IPS-15b (cell line): ENCODE measurements around the gene NR1H3.

Source experiments
- H3K27me3 ChIP-seq: one replicate; pipeline ENCODE4 v1.6.1; 2013; ENCODE audit warnings: low read length; ENCODE audit not compliant: control insufficient read depth, insufficient read depth
- H3K36me3 ChIP-seq: one replicate; pipeline ENCODE4 v1.6.1; 2013; ENCODE audit warnings: low read length; ENCODE audit not compliant: control insufficient read depth, insufficient read depth
- H3K4me1 ChIP-seq: one replicate; pipeline ENCODE4 v1.6.1; 2013; ENCODE audit warnings: mild to moderate bottlenecking, low read length; ENCODE audit not compliant: control insufficient read depth, insufficient read depth
- H3K4me3 ChIP-seq: one replicate; pipeline ENCODE4 v1.5.1; 2013; ENCODE audit warnings: low read depth, low read length
- H3K9ac ChIP-seq: one replicate; pipeline ENCODE4 v1.6.1; 2013; ENCODE audit warnings: low read depth, mild to moderate bottlenecking, low read length
- H3K9me3 ChIP-seq: one replicate; pipeline ENCODE4 v1.6.1; 2013; ENCODE audit warnings: mild to moderate bottlenecking, low read length; ENCODE audit not compliant: control insufficient read depth, insufficient read depth

NR1H3 gene

DNA sequence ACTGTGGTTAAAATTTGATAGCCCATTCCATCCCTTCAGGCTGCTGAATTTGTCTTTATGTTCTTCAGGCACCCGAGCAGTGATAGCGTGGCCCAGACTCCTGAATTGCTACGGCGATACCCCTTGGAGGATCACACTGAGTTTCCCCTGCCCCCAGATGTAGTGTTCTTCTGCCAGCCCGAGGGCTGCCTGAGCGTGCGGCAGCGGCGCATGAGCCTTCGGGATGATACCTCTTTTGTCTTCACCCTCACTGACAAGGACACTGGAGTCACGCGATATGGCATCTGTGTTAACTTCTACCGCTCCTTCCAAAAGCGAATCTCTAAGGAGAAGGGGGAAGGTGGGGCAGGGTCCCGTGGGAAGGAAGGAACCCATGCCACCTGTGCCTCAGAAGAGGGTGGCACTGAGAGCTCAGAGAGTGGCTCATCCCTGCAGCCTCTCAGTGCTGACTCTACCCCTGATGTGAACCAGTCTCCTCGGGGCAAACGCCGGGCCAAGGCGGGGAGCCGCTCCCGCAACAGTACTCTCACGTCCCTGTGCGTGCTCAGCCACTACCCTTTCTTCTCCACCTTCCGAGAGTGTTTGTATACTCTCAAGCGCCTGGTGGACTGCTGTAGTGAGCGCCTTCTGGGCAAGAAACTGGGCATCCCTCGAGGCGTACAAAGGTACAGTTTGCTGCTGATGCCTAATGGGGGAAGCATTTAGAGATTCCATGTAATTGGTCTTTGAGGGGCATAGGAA, 16.9 kb downstream of the NR1H3 start:
- H3K36me3 ChIP-seq: peaks cover 24% of the 10 kb centered on the region
- H3K27me3 ChIP-seq: no peaks in the 10 kb centered on the region
- H3K4me3 ChIP-seq: no peak overlapping the region
- H3K9ac ChIP-seq: no peak overlapping the region
- peaks cover 10% of the 10 kb centered on the region for H3K4me1 ChIP-seq
- H3K9me3 ChIP-seq: no peaks in the 10 kb centered on the region

DNA sequence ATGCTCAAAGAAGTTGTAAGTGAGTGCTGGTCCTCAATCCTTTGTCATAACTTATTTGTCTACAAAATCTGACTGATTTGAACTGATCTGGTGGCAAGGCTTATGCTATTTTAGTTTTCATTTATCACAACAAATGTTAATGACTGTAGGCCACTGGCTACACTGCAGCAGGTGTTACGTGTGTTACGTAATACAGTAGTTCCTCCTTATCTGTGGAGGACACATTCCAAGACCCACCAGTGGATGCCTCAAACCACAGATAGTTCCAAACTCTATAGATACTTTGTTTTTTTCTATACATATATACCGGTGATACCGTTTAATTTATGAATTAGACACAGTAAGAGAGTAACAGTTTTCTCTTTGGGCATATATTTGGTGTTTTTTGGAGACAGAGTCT, 19.1 kb downstream of the NR1H3 start:
- Histone ChIP-seq H3K27me3 (no peaks in the 10 kb centered on the region), H3K9ac (no peak overlapping the region), H3K4me3 (no peak overlapping the region), H3K9me3 (no peaks in the 10 kb centered on the region), H3K36me3 (peaks cover 30% of the 10 kb centered on the region), H3K4me1 (peaks cover 3% of the 10 kb centered on the region)

DNA sequence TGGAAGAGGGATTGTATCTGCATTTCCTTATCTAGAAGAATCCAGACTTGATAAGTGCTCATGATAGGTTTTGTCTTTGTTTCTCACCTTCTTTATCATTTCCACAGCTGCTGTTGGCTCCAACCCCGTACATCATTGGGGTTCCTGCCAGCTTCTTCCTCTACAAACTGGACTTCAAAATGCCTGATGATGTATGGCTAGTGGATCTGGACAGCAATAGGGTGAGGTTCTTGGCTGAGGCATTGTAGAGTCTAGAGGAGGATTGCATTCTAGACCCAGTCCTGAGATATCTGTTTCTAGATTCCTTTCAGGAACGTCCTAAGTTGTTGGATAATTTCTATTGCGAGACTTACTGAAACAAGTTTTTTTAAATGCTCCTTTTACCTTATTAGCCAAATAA, 20.3 kb downstream of the NR1H3 start:
- Histone ChIP-seq H3K9me3 (no peaks in the 10 kb centered on the region), H3K4me1 (no peaks in the 10 kb centered on the region), H3K9ac (no peak overlapping the region), H3K36me3 (peaks cover 36% of the 10 kb centered on the region), H3K27me3 (no peaks in the 10 kb centered on the region), H3K4me3 (no peak overlapping the region)

DNA sequence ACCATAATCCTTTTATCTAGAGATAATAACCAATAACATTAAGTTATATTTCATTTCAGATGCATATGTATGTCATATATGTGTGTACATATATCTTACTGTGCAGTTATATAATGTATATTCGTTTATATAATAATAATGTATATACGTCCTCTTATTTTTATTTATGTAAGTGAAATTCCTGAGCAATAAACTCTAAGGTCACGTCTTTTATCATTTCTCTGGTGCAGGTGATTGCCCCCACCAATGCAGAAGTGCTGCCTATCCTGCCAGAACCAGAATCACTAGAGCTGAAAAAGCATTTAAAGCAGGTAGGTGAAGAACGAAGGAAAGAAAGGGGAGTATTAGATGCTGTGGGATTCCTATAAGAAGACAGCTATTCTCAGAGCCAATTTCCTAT, 21.0 kb downstream of the NR1H3 start:
- Histone ChIP-seq H3K9ac (no peak overlapping the region), H3K36me3 (peaks cover 36% of the 10 kb centered on the region), H3K4me1 (no peaks in the 10 kb centered on the region), H3K4me3 (no peak overlapping the region), H3K9me3 (no peaks in the 10 kb centered on the region), H3K27me3 (no peaks in the 10 kb centered on the region)

DNA sequence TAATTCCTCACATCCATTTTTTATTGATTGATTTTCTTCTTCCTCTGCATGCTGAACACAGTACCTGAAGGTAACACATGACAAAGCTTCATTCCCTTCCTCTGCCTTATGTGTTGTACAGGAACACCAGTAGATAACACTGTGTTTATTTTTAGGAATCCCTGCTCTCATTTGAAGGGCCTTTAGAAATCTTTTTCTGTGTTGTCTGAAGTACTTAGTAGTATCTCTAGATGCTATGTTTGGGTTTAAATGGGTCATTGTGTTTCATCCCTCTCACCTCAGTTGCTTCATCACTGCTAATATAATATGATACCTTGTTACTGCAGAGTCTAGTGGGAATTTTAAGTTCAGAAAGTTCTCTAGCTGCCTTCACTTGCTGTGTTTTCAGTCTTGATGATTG, 22.3 kb downstream of the NR1H3 start:
- Histone ChIP-seq H3K36me3 (peaks cover 37% of the 10 kb centered on the region), H3K9ac (no peak overlapping the region), H3K4me1 (no peaks in the 10 kb centered on the region), H3K27me3 (no peaks in the 10 kb centered on the region), H3K9me3 (no peaks in the 10 kb centered on the region), H3K4me3 (no peak overlapping the region)

DNA sequence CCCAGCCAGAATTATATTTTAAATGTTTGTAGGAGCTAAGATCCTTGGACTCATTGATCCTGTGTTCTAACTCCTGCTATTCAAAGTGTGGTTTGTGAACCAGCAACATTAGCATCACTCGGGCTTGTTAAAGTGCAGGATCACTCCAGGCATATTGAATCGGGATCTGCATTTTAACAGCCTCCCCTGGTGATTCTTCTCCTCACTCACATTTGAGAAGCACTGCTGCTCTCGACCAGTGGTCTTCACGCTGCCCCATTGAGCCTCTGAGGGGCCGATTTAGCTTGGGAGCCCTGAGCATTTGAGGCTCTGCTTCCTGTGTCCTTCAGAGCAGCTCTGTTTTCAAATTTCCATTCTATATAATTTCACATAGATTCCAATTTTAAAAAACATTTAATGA, 23.1 kb downstream of the NR1H3 start:
- Histone ChIP-seq H3K4me1 (no peaks in the 10 kb centered on the region), H3K9me3 (no peaks in the 10 kb centered on the region), H3K4me3 (no peak overlapping the region), H3K27me3 (no peaks in the 10 kb centered on the region), H3K9ac (no peak overlapping the region), H3K36me3 (peaks cover 38% of the 10 kb centered on the region)

DNA sequence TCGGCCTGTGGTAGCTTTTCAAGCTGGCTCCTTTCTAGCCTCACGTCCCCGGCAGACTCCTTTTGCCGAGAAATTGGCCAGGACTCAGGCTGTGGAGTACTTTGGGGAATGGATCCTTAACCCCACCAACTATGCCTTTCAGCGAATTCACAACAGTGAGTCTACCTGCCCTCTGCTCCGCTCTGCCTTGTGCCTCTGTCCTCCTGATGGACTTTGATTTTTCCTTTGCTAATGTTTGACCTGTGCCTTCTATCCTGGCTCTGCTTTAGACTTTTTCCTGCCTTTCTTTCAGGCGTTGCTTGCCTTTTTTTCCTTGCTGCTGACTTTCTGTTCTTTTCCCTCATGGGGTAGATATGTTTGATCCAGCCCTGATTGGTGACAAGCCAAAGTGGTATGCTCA, 24.7 kb downstream of the NR1H3 start:
- Histone ChIP-seq H3K4me1 (no peaks in the 10 kb centered on the region), H3K4me3 (no peak overlapping the region), H3K27me3 (no peaks in the 10 kb centered on the region), H3K9ac (no peak overlapping the region), H3K9me3 (no peaks in the 10 kb centered on the region), H3K36me3 (peaks cover 36% of the 10 kb centered on the region)

DNA sequence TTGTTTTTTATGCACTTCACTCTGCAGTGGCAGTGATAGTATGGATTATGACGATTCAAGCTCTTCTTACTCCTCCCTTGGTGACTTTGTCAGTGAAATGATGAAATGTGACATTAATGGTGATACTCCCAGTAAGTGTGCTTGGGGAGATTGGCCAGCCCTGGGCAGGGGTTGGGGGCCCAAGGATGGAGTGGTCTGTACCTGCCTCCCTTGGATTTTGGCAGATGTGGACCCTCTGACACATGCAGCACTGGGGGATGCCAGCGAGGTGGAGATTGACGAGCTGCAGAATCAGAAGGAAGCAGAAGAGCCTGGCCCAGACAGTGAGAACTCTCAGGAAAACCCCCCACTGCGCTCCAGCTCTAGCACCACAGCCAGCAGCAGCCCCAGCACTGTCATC, 26.4 kb downstream of the NR1H3 start:
- H3K4me1 ChIP-seq: no peaks in the 10 kb centered on the region
- H3K4me3 ChIP-seq: no peak overlapping the region
- no peaks in the 10 kb centered on the region for H3K27me3 ChIP-seq
- H3K9me3 ChIP-seq: no peaks in the 10 kb centered on the region
- H3K9ac ChIP-seq: no peak overlapping the region
- H3K36me3 ChIP-seq: peaks cover 42% of the 10 kb centered on the region

DNA sequence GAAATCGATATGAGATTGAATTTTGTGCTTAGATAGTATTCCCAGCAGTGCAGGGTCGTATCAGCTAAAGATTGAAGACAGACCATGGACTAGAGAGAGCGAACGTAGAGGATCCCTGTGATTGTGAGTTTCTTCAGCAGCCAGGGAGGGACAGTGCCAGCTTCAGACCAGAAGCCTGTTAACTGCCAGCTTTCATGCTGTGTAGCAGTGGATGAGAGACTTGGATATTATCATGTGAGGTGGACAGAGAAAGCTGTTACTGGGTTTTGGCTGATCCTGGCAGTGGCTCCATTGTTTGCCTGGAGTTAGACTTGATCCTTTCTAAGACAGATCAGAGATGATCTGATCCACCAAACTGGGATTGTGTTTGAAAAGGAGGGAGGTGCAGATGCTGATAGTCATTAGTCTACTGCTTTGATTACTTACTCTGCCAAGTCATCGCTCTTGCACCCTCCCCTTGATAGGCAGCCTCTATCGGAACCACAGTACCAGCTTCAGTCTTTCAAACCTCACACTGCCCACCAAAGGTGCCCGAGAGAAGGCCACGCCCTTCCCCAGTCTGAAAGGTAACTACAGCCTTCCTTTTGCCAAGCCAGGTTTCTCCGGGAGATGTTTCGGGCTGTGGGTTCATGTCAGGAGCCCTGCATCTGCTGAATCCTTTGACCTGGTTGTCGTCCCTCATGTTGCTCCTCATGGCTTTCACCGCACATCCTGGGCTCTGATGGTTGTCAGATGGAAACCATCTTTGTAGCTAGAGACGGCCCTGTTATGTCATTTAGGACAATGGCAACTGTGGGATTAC, 28.4 kb downstream of the NR1H3 start:
- H3K27me3 ChIP-seq: no peaks in the 10 kb centered on the region
- no peaks in the 10 kb centered on the region for H3K4me1 ChIP-seq
- no peak overlapping the region for H3K9ac ChIP-seq
- no peak overlapping the region for H3K4me3 ChIP-seq
- no peaks in the 10 kb centered on the region for H3K9me3 ChIP-seq
- H3K36me3 ChIP-seq: peaks cover 41% of the 10 kb centered on the region

DNA sequence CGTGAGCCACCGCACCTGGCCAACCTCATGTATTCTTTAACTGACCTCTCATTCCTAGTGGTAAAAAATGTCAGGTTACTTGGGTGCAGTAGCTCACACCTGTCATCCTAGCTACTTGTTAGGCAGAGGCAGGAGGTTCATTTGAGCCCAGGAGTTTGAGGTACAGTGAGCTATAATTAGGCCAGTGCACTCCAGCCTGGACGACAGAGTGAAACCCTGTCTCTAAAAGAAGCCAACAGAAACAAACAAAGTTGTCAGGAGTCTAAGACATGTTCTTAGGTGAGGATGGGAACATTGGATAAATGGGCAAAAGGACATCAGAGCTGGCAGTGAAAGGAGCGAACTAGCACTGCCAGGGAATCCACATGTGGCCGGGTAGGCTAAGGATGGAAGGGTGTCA, 30.3 kb downstream of the NR1H3 start:
- Histone ChIP-seq H3K36me3 (peaks cover 29% of the 10 kb centered on the region), H3K4me3 (no peak overlapping the region), H3K27me3 (no peaks in the 10 kb centered on the region), H3K9me3 (no peaks in the 10 kb centered on the region), H3K4me1 (no peaks in the 10 kb centered on the region), H3K9ac (no peak overlapping the region)

DNA sequence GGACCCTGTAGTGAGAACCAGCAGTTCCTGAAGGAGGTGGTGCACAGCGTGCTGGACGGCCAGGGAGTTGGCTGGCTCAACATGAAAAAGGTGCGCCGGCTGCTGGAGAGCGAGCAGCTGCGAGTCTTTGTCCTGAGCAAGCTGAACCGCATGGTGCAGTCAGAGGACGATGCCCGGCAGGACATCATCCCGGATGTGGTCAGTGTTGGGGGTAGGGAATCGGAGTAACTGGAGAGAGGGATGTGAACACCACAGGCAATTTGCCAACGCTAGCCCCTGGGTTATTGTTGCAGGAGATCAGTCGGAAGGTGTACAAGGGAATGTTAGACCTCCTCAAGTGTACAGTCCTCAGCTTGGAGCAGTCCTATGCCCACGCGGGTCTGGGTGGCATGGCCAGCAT, 32.1 kb downstream of the NR1H3 start:
- no peaks in the 10 kb centered on the region for H3K27me3 ChIP-seq
- H3K9ac ChIP-seq: no peak overlapping the region
- no peak overlapping the region for H3K4me3 ChIP-seq
- H3K36me3 ChIP-seq: peaks cover 32% of the 10 kb centered on the region
- no peaks in the 10 kb centered on the region for H3K4me1 ChIP-seq
- no peaks in the 10 kb centered on the region for H3K9me3 ChIP-seq

DNA sequence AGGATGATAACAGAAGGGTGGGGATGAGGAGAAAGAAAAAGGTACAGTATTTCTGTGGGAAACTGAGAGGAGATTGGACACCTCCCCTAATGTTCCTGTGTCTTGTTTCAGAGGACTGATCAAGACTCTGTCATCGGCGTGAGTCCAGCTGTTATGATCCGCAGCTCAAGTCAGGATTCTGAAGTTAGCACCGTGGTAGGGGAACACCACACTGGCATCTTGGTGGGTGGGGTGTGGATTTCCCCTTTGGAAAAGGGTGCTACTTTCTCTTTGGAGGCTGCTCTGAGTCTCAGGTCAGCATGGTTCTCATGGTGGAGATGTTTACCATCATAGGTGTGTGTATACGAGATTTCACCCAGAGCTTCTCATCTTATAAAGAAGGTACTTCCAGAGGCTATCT, 37.6 kb downstream of the NR1H3 start:
- H3K4me1 ChIP-seq: no peaks in the 10 kb centered on the region
- H3K36me3 ChIP-seq: peaks cover 14% of the 10 kb centered on the region
- no peaks in the 10 kb centered on the region for H3K27me3 ChIP-seq
- H3K9ac ChIP-seq: no peak overlapping the region
- H3K9me3 ChIP-seq: no peaks in the 10 kb centered on the region
- no peak overlapping the region for H3K4me3 ChIP-seq
